GM12878 (cell line): ENCODE measurements around the gene XRCC6. TPM values are rescaled to one million over a fixed set of nuclear protein-coding genes. Genes with fewer than 3 reads are reported as not detected.

Experiments used
- BHLHE40 ChIP-seq, 2 experiments: fragments of 450-650 bp in 1 of 2; IDR thresholded peaks; 2 replicates each; pipeline ENCODE4 v1.6.1; 2011 to 2017; ENCODE audit warnings: low read depth in 2 of 2, borderline replicate concordance in 1 of 2, improper control_type of control experiment in 1 of 2, low read length in 1 of 2, mild to moderate bottlenecking in 1 of 2
- BRCA1 ChIP-seq: IDR thresholded peaks from 2 replicates; pipeline ENCODE4 v1.6.1; 2011; ENCODE audit warnings: low read depth, low read length, improper control_type of control experiment
- CBX3 ChIP-seq: fragments of 200-600 bp; sonication (generic); IDR thresholded peaks from 2 replicates; pipeline ENCODE4 v1.6.1; 2016; ENCODE audit warnings: low read depth, borderline replicate concordance
- IKZF2 ChIP-seq, 2 experiments: fragments of 450-650 bp; IDR thresholded peaks; 2 replicates each; pipeline ENCODE4 v1.6.1; 2017; ENCODE audit warnings: mild to moderate bottlenecking in 2 of 2, moderate library complexity in 2 of 2
- PAX5 ChIP-seq: IDR thresholded peaks from 2 replicates; pipeline ENCODE4 v1.6.1; 2011; ENCODE audit warnings: low read depth, low read length, borderline replicate concordance
- PAX8 ChIP-seq: fragments of 450-650 bp; IDR thresholded peaks from 2 replicates; pipeline ENCODE4 v1.6.1; 2017; ENCODE audit warnings: mild to moderate bottlenecking, moderate library complexity
- POLR2A ChIP-seq: IDR thresholded peaks from 2 replicates; pipeline ENCODE4 v1.6.1; 2011; ENCODE audit warnings: low read depth, mild to moderate bottlenecking, low read length
- RAD21 ChIP-seq: IDR thresholded peaks from 2 replicates; pipeline ENCODE4 v1.6.1; 2011; ENCODE audit warnings: mild to moderate bottlenecking, low read depth, low read length, moderate library complexity; ENCODE audit not compliant: insufficient read depth
- RCOR1 ChIP-seq: conservative IDR thresholded peaks from 2 replicates; pipeline ENCODE4 v1.6.1; 2012; ENCODE audit warnings: low read depth, low read length, improper control_type of control experiment
- SPI1 ChIP-seq: IDR thresholded peaks from 2 replicates; pipeline ENCODE4 v1.6.1; 2011; ENCODE audit warnings: low read depth, mild to moderate bottlenecking, low read length, moderate library complexity, borderline replicate concordance; ENCODE audit not compliant: insufficient read depth
- TBL1XR1 ChIP-seq: IDR thresholded peaks from 2 replicates; pipeline ENCODE4 v1.6.1; 2012; ENCODE audit warnings: low read depth, low read length, improper control_type of control experiment
- ZBED1 ChIP-seq: IDR thresholded peaks from 2 replicates; pipeline ENCODE4 v1.6.1; 2016; ENCODE audit warnings: borderline replicate concordance
- ZBTB4 ChIP-seq: fragments of 450-650 bp; formaldehyde crosslinking; IDR thresholded peaks from 2 replicates; pipeline ENCODE4 v1.4.0; 2022; ENCODE audit warnings: mild to moderate bottlenecking, moderate library complexity
- ZNF592 ChIP-seq: fragments of 450-650 bp; IDR thresholded peaks from 2 replicates; pipeline ENCODE4 v1.6.1; 2017; ENCODE audit warnings: mild to moderate bottlenecking, moderate library complexity
- polyA plus RNA-seq, 11 experiments: library from polyadenylated mRNA; depleted of rRNA in 4 of 11; unstranded in 6 of 11; stranded (reverse) in 5 of 11; fragments of >200 nt; fragmentation: Nextera tagmentation in 4 of 11; fragmentation: Illumina TruSeq in 1 of 11; extraction: Ambion mirVana in 4 of 11; extraction: Trizol in 1 of 11; gene quantifications; 1 replicate in 1 of 11; 2 replicates in 10 of 11; pipeline versions ENCODE4 v1.2.1 to v1.2.3, GENCODE V29; 2011 to 2016; ENCODE audit warnings: inconsistent platforms in 2 of 11, missing spikeins in 2 of 11, low read depth in 1 of 11
- total RNA-seq, 4 experiments: library from RNA; depleted of rRNA in 3 of 4; stranded (reverse); fragments of >200 nt in 3 of 4; fragmentation: Illumina TruSeq in 1 of 4; extraction: Trizol in 1 of 4; gene quantifications; 2 replicates each; pipeline versions ENCODE4 v1.2.1 to v1.2.3, GENCODE V29; 2013 to 2021
- TF ChIP-seq, protein P1 (sequence below): fragments of 450-650 bp; IDR thresholded peaks from 2 replicates; pipeline ENCODE4 v1.6.1; 2017; ENCODE audit warnings: antibody characterized with exemption, mild to moderate bottlenecking, moderate library complexity
- TF ChIP-seq, protein P2 (sequence below): fragments of 450-650 bp; IDR thresholded peaks from 2 replicates; pipeline ENCODE4 v1.6.1; 2018; ENCODE audit warnings: mild to moderate bottlenecking, low read depth, moderate library complexity; ENCODE audit not compliant: partially characterized antibody

XRCC6 gene
- total and polyA plus RNA-seq, 10 of the 15 experiments (the other 5 are each of a cell fraction or from before 2014, with no cell fraction given) = 186 to 718 (median 348) TPM

- TF ChIP-seq, protein P1, sequence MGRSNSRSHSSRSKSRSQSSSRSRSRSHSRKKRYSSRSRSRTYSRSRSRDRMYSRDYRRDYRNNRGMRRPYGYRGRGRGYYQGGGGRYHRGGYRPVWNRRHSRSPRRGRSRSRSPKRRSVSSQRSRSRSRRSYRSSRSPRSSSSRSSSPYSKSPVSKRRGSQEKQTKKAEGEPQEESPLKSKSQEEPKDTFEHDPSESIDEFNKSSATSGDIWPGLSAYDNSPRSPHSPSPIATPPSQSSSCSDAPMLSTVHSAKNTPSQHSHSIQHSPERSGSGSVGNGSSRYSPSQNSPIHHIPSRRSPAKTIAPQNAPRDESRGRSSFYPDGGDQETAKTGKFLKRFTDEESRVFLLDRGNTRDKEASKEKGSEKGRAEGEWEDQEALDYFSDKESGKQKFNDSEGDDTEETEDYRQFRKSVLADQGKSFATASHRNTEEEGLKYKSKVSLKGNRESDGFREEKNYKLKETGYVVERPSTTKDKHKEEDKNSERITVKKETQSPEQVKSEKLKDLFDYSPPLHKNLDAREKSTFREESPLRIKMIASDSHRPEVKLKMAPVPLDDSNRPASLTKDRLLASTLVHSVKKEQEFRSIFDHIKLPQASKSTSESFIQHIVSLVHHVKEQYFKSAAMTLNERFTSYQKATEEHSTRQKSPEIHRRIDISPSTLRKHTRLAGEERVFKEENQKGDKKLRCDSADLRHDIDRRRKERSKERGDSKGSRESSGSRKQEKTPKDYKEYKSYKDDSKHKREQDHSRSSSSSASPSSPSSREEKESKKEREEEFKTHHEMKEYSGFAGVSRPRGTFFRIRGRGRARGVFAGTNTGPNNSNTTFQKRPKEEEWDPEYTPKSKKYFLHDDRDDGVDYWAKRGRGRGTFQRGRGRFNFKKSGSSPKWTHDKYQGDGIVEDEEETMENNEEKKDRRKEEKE = no peak
- TF ChIP-seq POLR2A (peak; percentile 90), PAX5 (peak; percentile 97), IKZF2 (IDR thresholded peaks at IDR 0.05) (peak; percentile 76), ZBTB4 (CRISPR knock-in tag) (no peak), RAD21 (no peak), ZBED1 (peak; percentile 68; the same call in 1 of the 2 replicates), ZNF592 (no peak), SPI1 (peak; percentile 18; the same call in 1 of the 2 replicates), RCOR1 (no peak), CBX3 (no peak), TBL1XR1 (no peak), PAX8 (no peak), BHLHE40 (IDR thresholded peaks at IDR 0.05; ENCODE audit: borderline replicate concordance in 1 of 2, low read depth in 2 of 2, low read length in 1 of 2) (peak; percentile 94 to 97), BRCA1 (no peak)
- TF ChIP-seq, protein P2, sequence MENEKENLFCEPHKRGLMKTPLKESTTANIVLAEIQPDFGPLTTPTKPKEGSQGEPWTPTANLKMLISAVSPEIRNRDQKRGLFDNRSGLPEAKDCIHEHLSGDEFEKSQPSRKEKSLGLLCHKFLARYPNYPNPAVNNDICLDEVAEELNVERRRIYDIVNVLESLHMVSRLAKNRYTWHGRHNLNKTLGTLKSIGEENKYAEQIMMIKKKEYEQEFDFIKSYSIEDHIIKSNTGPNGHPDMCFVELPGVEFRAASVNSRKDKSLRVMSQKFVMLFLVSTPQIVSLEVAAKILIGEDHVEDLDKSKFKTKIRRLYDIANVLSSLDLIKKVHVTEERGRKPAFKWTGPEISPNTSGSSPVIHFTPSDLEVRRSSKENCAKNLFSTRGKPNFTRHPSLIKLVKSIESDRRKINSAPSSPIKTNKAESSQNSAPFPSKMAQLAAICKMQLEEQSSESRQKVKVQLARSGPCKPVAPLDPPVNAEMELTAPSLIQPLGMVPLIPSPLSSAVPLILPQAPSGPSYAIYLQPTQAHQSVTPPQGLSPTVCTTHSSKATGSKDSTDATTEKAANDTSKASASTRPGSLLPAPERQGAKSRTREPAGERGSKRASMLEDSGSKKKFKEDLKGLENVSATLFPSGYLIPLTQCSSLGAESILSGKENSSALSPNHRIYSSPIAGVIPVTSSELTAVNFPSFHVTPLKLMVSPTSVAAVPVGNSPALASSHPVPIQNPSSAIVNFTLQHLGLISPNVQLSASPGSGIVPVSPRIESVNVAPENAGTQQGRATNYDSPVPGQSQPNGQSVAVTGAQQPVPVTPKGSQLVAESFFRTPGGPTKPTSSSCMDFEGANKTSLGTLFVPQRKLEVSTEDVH = no peak
Measured at GRCh38 chr22:41688365-41689211, 67.5 kb downstream of the XRCC6 start, which contains the start of gene SNU13 (continued).
